K562 (cell line): Measurements from ENCODE around the gene MFSD6L. TPM values are rescaled to one million over a fixed set of nuclear protein-coding genes. Genes with fewer than 3 reads are reported as not detected.

Experiments
- ATAC-seq: fragments of 200-7000 bp; cut with Tn5 transposase; 3 replicates; pipeline ENCODE4 v1.9.1; 2020; ENCODE audit warnings: moderate library complexity
- BruUV-seq: library from RNA; stranded (reverse); fragments of 400-500 nt; replicated peaks from 2 replicates; lab custom pipeline; 2021; lab: Mats Ljungman, UMichigan
- CTCF ChIA-PET: fragments of 300-600 bp; formaldehyde crosslinking; extraction: SDS; loops from one replicate; lab custom pipeline; 2021; ENCODE audit warnings: low intra/inter-chr PET ratio; lab: Yijun Ruan, JAX
- POLR2A ChIA-PET: fragments of 300-600, 350-650 bp; sonication (Branson Sonifier 250); formaldehyde crosslinking; extraction: SDS; loops from one replicate; lab custom pipeline; 2021; ENCODE audit warnings: antibody characterized with exemption, inconsistent platforms; lab: Yijun Ruan, JAX
- DNase-seq, 4 experiments: peaks; one replicate each; pipeline versions ENCODE4 v3.0.0 to v3.0.0-alpha.2; 2011 to 2018; ENCODE audit warnings: low spot score in 3 of 4, mixed read lengths in 3 of 4; ENCODE audit errors: extremely low read depth in 1 of 4
- FAIRE-seq: peaks from 2 replicates; lab custom pipeline; 2011; peaks lifted over from hg19 to GRCh38; lab: Jason Lieb, UNC
- H2AFZ ChIP-seq: 2 replicates; pipeline ENCODE4 v1.6.0; 2011; ENCODE audit warnings: low read depth, low read length, control low read depth, inconsistent platforms
- H3K27ac ChIP-seq: fragments of 200-600 bp; 3 replicates; pipeline ENCODE4 v1.8.0; 2011; ENCODE audit warnings: low read depth, mild to moderate bottlenecking, control low read depth, inconsistent platforms, low read length, moderate library complexity, mixed read lengths; ENCODE audit errors: extremely low read depth
- H3K27me3 ChIP-seq, 2 experiments: fragments of 300-600 bp in 1 of 2; 2 replicates in 1 of 2; 3 replicates in 1 of 2; pipeline versions ENCODE4 v1.6.0 to v1.8.0; 2011; ENCODE audit warnings: inconsistent platforms in 2 of 2, low read length in 2 of 2, mild to moderate bottlenecking in 1 of 2, mixed read lengths in 1 of 2, moderate library complexity in 1 of 2; ENCODE audit not compliant: control insufficient read depth in 2 of 2, insufficient read depth in 2 of 2
- H3K36me3 ChIP-seq: fragments of 300-600 bp; 3 replicates; pipeline ENCODE4 v1.8.0; 2011; ENCODE audit warnings: mild to moderate bottlenecking, low read length, inconsistent platforms; ENCODE audit not compliant: control insufficient read depth, insufficient read depth
- H3K4me1 ChIP-seq, 2 experiments: fragments of 200-600 bp in 1 of 2; replicated peaks in 1 of 2; 2 replicates in 1 of 2; 3 replicates in 1 of 2; pipeline versions ENCODE4 v1.5.1 to v1.8.0; 2011; ENCODE audit warnings: inconsistent platforms in 2 of 2, low read length in 2 of 2, mild to moderate bottlenecking in 1 of 2, mixed read lengths in 1 of 2, moderate library complexity in 1 of 2; ENCODE audit not compliant: control insufficient read depth in 2 of 2, insufficient read depth in 2 of 2
- H3K4me2 ChIP-seq: 2 replicates; pipeline ENCODE4 v1.6.1; 2011; ENCODE audit warnings: low read length, control low read depth, inconsistent platforms, mixed read lengths; ENCODE audit not compliant: insufficient read depth
- H3K4me3 ChIP-seq: fragments of 200-600 bp; sonication (generic), shearing (Covaris generic); 2 replicates; pipeline ENCODE4 v1.5.1; 2016; ENCODE audit warnings: control low read depth, inconsistent platforms
- H3K79me2 ChIP-seq: fragments of 200-600 bp; 3 replicates; pipeline ENCODE4 v1.8.0; 2011; ENCODE audit warnings: low read length, inconsistent platforms; ENCODE audit not compliant: control insufficient read depth, insufficient read depth
- H3K9ac ChIP-seq, 2 experiments: 2 replicates each; pipeline versions ENCODE4 v1.6.0 to v1.6.1; 2011; ENCODE audit warnings: low read depth in 2 of 2, low read length in 2 of 2, control low read depth in 1 of 2, inconsistent platforms in 1 of 2, mild to moderate bottlenecking in 1 of 2, mixed read lengths in 1 of 2; ENCODE audit not compliant: insufficient read depth in 1 of 2
- H3K9me1 ChIP-seq: one replicate; pipeline ENCODE4 v1.6.0; 2011; ENCODE audit warnings: inconsistent platforms, mild to moderate bottlenecking, low read length, moderate library complexity; ENCODE audit not compliant: control insufficient read depth, insufficient read depth
- H3K9me3 ChIP-seq: replicated peaks from 2 replicates; pipeline ENCODE4 v1.5.1; 2011; ENCODE audit warnings: low read depth, low read length, inconsistent platforms; ENCODE audit not compliant: control insufficient read depth, insufficient read depth
- H4K20me1 ChIP-seq: replicated peaks from 2 replicates; pipeline ENCODE4 v1.6.1; 2011; ENCODE audit warnings: low read length, inconsistent platforms, mixed read lengths; ENCODE audit not compliant: control insufficient read depth, insufficient read depth
- ASH1L ChIP-seq: fragments of 450-650 bp; IDR thresholded peaks from 2 replicates; pipeline ENCODE4 v1.6.1; 2018; ENCODE audit warnings: borderline replicate concordance, mild to moderate bottlenecking, low read depth; ENCODE audit not compliant: partially characterized antibody
- BRD9 ChIP-seq: fragments of 450-650 bp; IDR thresholded peaks from 2 replicates; pipeline ENCODE4 v1.6.1; 2018; ENCODE audit warnings: low read depth; ENCODE audit not compliant: partially characterized antibody
- GATA2 ChIP-seq: sonication (generic); formaldehyde crosslinking; IDR thresholded peaks from 2 replicates; pipeline ENCODE4 v1.4.0; 2020; ENCODE audit warnings: mild to moderate bottlenecking, missing genetic modification reagents
- HBP1 ChIP-seq: fragments of 450-650 bp; formaldehyde crosslinking; IDR thresholded peaks from 2 replicates; pipeline ENCODE4 v1.4.0; 2022; ENCODE audit warnings: missing genetic modification characterization
- HCFC1 ChIP-seq: IDR thresholded peaks from 2 replicates; pipeline ENCODE4 v1.6.1; 2012; ENCODE audit warnings: low read depth, low read length, improper control_type of control experiment
- ILK ChIP-seq: fragments of 450-650 bp; IDR thresholded peaks from 2 replicates; pipeline ENCODE4 v1.6.1; 2016; ENCODE audit warnings: missing genetic modification characterization, low read depth, mild to moderate bottlenecking, missing compliant biosample characterization, moderate library complexity, borderline replicate concordance
- MTF1 ChIP-seq: fragments of 250-450 bp; sonication (Bioruptor Pico); IDR thresholded peaks from 2 replicates; pipeline ENCODE4 v1.9.0; 2021; ENCODE audit warnings: moderate library complexity, mild to moderate bottlenecking, inconsistent platforms, borderline replicate concordance
- NFYB ChIP-seq: IDR thresholded peaks from 2 replicates; pipeline ENCODE4 v1.6.1; 2011; ENCODE audit warnings: mild to moderate bottlenecking, moderate library complexity; ENCODE audit not compliant: insufficient read length; ENCODE audit errors: extremely low read depth
- RBM17 ChIP-seq: fragments of 200-400 bp; formaldehyde crosslinking; IDR thresholded peaks from 2 replicates; pipeline ENCODE4 v1.6.1; 2017; ENCODE audit warnings: low read depth, mild to moderate bottlenecking, low read length, borderline replicate concordance
- RBM25 ChIP-seq: fragments of 200-400 bp; formaldehyde crosslinking; IDR thresholded peaks from 2 replicates; pipeline ENCODE4 v1.6.1; 2018; ENCODE audit warnings: low read length, low read depth, moderate library complexity; ENCODE audit not compliant: severe bottlenecking
- SIN3A ChIP-seq, 2 experiments: fragments of 150-350 bp in 1 of 2; IDR thresholded peaks; 2 replicates each; pipeline ENCODE4 v1.6.1; 2011 to 2016; ENCODE audit warnings: borderline replicate concordance in 2 of 2, low read depth in 2 of 2, low read length in 2 of 2, mild to moderate bottlenecking in 2 of 2, moderate library complexity in 2 of 2; ENCODE audit not compliant: control insufficient read depth in 1 of 2
- SIX5 ChIP-seq, 2 experiments: IDR thresholded peaks; 2 replicates each; pipeline ENCODE4 v1.6.1; 2011; ENCODE audit warnings: low read length in 2 of 2, borderline replicate concordance in 1 of 2, low read depth in 1 of 2, mild to moderate bottlenecking in 1 of 2, moderate library complexity in 1 of 2; ENCODE audit not compliant: insufficient read depth in 1 of 2
- SP1 ChIP-seq: sonication (generic); formaldehyde crosslinking; IDR thresholded peaks from 2 replicates; pipeline ENCODE4 v1.8.1; 2022; ENCODE audit warnings: mild to moderate bottlenecking, missing genetic modification reagents
- SP2 ChIP-seq: IDR thresholded peaks from 2 replicates; pipeline ENCODE4 v1.6.1; 2011; ENCODE audit warnings: mild to moderate bottlenecking, low read depth, low read length, moderate library complexity; ENCODE audit not compliant: poor library complexity, severe bottlenecking; ENCODE audit errors: extremely low read depth
- USF1 ChIP-seq: sonication (generic); formaldehyde crosslinking; IDR thresholded peaks from 2 replicates; pipeline ENCODE4 v1.9.0; 2022; ENCODE audit warnings: mild to moderate bottlenecking, missing genetic modification reagents
- YY1 ChIP-seq, 3 experiments: IDR thresholded peaks; 2 replicates each; pipeline ENCODE4 v1.6.1; 2011; ENCODE audit warnings: low read length in 2 of 3, mild to moderate bottlenecking in 2 of 3, moderate library complexity in 2 of 3, borderline replicate concordance in 1 of 3, control low read depth in 1 of 3, low read depth in 1 of 3; ENCODE audit not compliant: insufficient read depth in 3 of 3, insufficient replicate concordance in 2 of 3, control insufficient read depth in 1 of 3, insufficient read length in 1 of 3; ENCODE audit errors: extremely low read depth in 1 of 3
- ZFPM2 ChIP-seq: fragments of 250-450 bp; sonication (Bioruptor Pico); IDR thresholded peaks from 2 replicates; pipeline ENCODE4 v1.5.1; 2022; ENCODE audit warnings: mild to moderate bottlenecking
- in situ Hi-C: fragments of 300-500 bp; cut with MboI; formaldehyde crosslinking; loops from 4 replicates; pipeline ENCODE4 v1.15.0; 2018; ENCODE audit warnings: inconsistent platforms, mixed read lengths
- intact Hi-C: fragments of 100-400 bp; cut with micrococcal nuclease; formaldehyde crosslinking; loops from 2 replicates; pipeline ENCODE4 v1.14.2; 2022
- polyA plus RNA-seq, 8 experiments: library from polyadenylated mRNA; depleted of rRNA in 4 of 8; stranded (reverse) in 5 of 8; unstranded in 3 of 8; fragments of >200 nt; fragmentation: Nextera tagmentation in 2 of 8; fragmentation: Illumina TruSeq in 1 of 8; extraction: Ambion mirVana in 2 of 8; extraction: Trizol in 1 of 8; gene quantifications; 2 replicates each; pipeline versions ENCODE4 v1.2.1 to v1.2.3, GENCODE V29; 2011 to 2014; ENCODE audit warnings: inconsistent platforms in 1 of 8, missing spikeins in 1 of 8
- total RNA-seq, 7 experiments: library from RNA; depleted of rRNA in 6 of 7; stranded (reverse); fragments of >200 nt in 6 of 7; fragmentation: Illumina TruSeq in 2 of 7; extraction: Trizol in 2 of 7; gene quantifications; 2 replicates each; pipeline versions ENCODE4 v1.2.1 to v1.2.3, GENCODE V29; 2011 to 2021; ENCODE audit warnings: low replicate concordance in 1 of 7
- TF ChIP-seq, protein P1 (sequence below): fragments of 450-650 bp; formaldehyde crosslinking; IDR thresholded peaks from 2 replicates; pipeline ENCODE4 v1.4.0; 2022; ENCODE audit warnings: missing genetic modification characterization

Gene MFSD6L
- total and polyA plus RNA-seq, 9 of the 15 experiments (the other 6 are each of a cell fraction or from before 2014, with no cell fraction given): not detected

DNA sequence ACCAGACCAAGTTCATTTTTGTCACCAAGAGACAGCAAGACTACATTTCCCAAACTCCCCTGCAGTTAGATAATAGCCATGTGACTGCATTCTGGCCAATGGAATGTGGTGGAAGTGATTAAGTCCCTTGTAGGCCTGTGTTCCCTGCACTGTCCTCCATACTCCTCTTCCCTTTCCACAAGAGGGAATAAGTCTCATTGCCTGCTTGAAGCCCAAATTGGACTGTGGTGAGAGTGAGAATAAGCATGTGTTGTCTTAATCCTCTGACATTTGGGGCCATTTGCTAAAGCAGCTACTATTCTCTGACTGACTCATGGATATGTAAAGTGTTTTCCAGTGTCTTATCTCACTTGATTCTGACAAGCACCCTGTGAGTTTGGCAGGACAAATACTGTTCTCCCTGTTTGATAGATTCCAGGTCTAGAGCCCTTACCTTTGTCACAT, 47.6 kb upstream of the MFSD6L start:
- no peaks in the 10 kb centered on the region for H3K36me3 ChIP-seq
- H2AFZ ChIP-seq: peak overlapping the region; percentile 59; the same call in 1 of the 2 replicates
- DNase-seq (peak; percentile 9 to 49 (median 45)), ATAC-seq (peak; percentile 84), FAIRE-seq (no peak)
- no peaks in the 10 kb centered on the region for H3K9me1 ChIP-seq
- no peaks in the 10 kb centered on the region for H3K9me3 ChIP-seq
- H3K79me2 ChIP-seq: no peaks in the 10 kb centered on the region
- POLR2A ChIA-PET: no interaction called here
- BruUV-seq: no TSS peak
- no peak overlapping the region for H3K4me3 ChIP-seq
- H3K4me2 ChIP-seq: no peak overlapping the region
- no peaks in the 10 kb centered on the region for H3K27me3 ChIP-seq
- no peaks in the 10 kb centered on the region for H4K20me1 ChIP-seq
- CTCF ChIA-PET: interaction anchor here (0.8 kb wide), 1 partner anchor 788 kb away, joined by 3 read pairs; no protein-coding TSS in a partner anchor
- no peaks in the 10 kb centered on the region for H3K4me1 ChIP-seq
- intact Hi-C loops (no loop called here), in situ Hi-C loops (no loop called here)
- H3K9ac ChIP-seq: no peak overlapping the region
- no peak overlapping the region for H3K27ac ChIP-seq
- TF ChIP-seq ILK: no peak
- TF ChIP-seq RBM25: peak; percentile 7
- no peak for TF ChIP-seq ASH1L
- TF ChIP-seq YY1 (IDR thresholded peaks at IDR 0.05; ENCODE audit: borderline replicate concordance in 1 of 3, control insufficient read depth in 1 of 3, extremely low read depth in 1 of 3, insufficient read depth in 3 of 3, insufficient read length in 1 of 3, insufficient replicate concordance in 2 of 3, low read depth in 1 of 3, low read length in 2 of 3): no peak
- peak; percentile 68 for TF ChIP-seq NFYB
- TF ChIP-seq GATA2 (CRISPR knock-in tag): no peak
- no peak for TF ChIP-seq BRD9
- TF ChIP-seq, protein P1, sequence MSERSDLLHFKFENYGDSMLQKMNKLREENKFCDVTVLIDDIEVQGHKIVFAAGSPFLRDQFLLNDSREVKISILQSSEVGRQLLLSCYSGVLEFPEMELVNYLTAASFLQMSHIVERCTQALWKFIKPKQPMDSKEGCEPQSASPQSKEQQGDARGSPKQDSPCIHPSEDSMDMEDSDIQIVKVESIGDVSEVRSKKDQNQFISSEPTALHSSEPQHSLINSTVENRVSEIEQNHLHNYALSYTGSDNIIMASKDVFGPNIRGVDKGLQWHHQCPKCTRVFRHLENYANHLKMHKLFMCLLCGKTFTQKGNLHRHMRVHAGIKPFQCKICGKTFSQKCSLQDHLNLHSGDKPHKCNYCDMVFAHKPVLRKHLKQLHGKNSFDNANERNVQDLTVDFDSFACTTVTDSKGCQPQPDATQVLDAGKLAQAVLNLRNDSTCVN (CRISPR knock-in tag): no peak
- no peak for TF ChIP-seq SP2
- TF ChIP-seq MTF1 (CRISPR knock-in tag): no peak
- peak; percentile 79 for TF ChIP-seq USF1 (CRISPR knock-in tag)
- TF ChIP-seq SIX5 (IDR thresholded peaks at IDR 0.05; ENCODE audit: borderline replicate concordance in 1 of 2, insufficient read depth in 1 of 2, low read depth in 1 of 2, low read length in 2 of 2): peak; percentile 64 to 72; a peak in 3 of 4 replicates
- no peak for TF ChIP-seq HBP1 (CRISPR knock-in tag)
- TF ChIP-seq SP1 (CRISPR knock-in tag): no peak
- peak; percentile 83 for TF ChIP-seq HCFC1
- no peak for TF ChIP-seq ZFPM2 (CRISPR knock-in tag)
- no peak for TF ChIP-seq SIN3A (IDR thresholded peaks at IDR 0.05; ENCODE audit: borderline replicate concordance in 2 of 2, control insufficient read depth in 1 of 2, low read depth in 2 of 2, low read length in 2 of 2)
- no peak for TF ChIP-seq RBM17
